HK-2 (cell line): ENCODE results near the gene ANKRD18B.
"Not testable (repeated sequence)": the region's sequence is repeated elsewhere in the genome, so short reads cannot be mapped to it uniquely, and the experiment has no call there.

Experiments used
- DNase-seq: peaks from one replicate; pipeline ENCODE4 v3.0.0-alpha.2; 2018; ENCODE audit not compliant: unreplicated experiment

The ANKRD18B gene

DNA sequence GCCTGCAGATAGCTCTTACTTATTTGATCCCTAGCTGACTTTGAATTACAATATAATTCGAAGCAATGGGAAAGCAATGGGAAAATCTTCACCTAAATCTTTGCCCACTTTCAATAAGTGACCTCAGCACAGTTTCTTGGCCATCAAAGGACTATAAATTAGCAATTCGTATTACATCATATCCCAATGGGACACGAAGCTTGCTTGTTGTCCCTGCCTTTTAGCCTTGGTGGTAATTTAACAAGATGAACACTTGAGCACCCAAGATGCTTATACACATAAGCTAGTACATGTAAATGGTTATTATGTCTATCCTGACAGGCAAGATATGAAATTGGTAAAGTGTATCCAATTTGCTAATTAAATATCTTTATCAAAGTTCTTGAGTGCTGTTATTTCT, 9.9 kb downstream of the ANKRD18B start:
- not testable (repeated sequence) for DNase-seq

DNA sequence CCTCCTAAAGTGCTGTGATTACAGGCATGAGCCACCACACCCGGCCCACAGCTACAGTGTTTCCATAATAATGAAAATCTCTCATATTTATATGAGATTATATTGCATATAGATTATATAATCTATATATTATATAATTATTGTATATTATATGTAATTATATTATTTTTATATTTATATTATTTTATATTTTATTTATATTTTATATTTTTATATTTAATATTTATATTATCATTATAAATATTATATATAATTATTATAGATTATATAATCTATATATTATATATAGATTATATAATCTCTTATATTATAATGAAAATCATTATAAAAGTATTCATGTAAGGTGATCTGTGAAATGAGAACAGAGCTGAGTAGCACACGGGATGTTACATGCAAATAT, 11.5 kb downstream of the ANKRD18B start:
- DNase-seq, result no peak

DNA sequence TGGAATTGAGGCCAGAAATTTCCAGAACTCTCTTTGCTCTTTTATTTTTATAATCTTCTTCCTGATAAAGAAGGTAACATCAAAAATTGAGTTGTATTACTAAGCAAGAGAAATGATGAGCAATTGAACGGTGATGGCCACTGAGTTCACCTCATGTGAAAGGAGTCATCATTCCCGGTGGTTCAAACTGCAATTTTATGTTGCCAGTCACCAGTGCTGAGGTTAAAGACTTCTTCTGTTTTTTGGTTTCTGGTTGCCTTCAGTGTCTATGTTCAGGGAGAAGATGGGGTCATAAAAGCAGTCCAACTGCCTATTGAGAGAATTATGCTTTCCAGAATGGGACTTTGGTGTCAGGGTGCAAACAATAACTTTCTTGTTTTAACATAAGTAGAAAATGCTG, 19.4 kb downstream of the ANKRD18B start:
- not testable (repeated sequence) for DNase-seq

DNA sequence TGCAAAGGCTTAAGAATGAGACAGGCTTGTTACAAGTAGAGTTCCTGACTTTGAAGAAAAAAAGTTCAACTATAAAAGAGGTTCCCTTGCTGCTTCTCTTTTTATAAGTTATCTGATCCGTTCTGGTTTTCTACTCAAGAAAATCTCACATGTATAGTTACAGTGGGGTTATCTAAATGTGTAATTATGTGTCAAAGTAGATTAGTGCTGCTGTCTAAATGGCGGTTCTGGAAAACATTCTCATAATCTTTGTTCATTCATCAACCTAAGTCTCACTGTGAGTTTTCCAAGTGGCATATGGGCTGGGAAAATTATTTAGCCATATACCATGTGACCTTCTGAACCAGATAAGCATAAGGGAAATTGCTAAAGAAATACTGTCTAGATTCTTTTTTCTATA, 21.7 kb downstream of the ANKRD18B start:
- DNase-seq, result not testable (repeated sequence)

DNA sequence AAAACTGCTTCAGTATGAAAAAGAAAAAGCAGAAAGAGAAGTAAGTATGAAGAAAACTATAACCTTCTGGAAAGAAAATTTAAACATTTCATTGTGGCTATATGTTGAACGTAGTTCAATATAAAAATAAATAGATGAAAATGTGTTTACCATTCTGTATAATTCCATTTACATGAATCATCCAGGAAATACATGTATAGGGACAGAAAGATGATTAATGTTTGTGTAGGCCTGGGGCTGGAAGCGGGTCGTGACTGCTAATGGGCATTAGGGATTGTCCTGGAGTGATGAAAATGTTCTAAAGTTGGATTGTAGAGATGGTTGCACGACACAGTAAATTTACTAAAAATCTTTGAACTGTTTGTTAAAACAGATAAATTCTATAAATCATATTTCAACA, 24.8 kb downstream of the ANKRD18B start:
- DNase-seq, result not testable (repeated sequence)

DNA sequence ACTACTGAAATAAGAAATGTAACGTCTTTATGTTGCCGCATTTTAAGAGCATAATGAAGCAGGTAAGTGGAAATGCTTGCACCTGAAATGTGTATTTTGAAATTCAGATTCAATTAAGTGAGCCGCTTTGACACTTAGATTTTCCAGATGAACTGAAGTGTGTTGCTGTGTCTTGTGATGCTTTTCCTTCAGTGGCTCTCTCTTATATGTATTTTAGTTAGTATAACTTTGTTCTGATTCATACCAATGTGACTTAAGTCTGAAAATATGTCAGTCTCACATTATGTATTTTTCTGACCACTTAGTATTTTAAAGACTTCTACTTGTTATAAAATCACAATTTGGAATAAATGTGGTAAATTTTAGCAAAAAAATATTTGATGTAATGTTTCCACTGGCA, 25.4 kb downstream of the ANKRD18B start:
- DNase-seq, result not testable (repeated sequence)

DNA sequence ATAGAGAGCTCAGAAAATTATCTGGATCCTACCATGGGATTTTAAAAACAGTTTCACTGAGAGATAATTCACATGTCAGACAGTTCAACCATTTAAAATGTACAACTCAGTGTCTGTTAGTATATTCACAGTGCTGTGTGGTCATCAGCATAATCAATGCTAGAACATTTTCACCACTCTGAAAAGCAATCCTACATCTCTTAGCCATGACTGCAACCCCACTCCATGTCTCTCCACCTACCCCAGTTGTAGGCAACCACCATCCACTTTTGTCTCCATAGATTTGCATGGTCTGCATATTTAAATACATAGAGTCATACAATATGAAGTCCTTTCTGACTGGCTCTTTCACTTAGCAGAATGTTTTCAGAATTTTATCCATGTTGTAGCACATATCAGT, 27.1 kb downstream of the ANKRD18B start:
- DNase-seq, result not testable (repeated sequence)

DNA sequence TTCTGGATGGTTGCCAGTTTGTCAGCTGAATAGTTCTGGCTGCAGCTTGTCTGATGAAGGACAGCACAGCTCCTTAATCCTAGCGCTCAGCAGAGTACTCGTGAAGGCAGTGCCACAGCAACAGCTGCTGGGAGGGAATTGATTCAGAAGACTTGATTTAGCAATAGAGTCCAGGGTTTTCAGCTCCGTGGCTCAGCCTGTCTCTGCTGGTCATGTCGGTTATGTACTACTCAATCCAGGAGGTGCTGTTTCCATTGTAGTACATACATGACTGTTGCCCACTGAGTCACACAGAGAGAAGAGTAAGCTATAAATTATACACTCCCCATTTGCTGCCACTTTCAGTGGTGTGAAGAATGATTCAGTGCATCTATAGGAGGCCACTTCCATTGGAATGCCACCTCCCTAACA, 28.3 kb downstream of the ANKRD18B start:
- DNase-seq, result not testable (repeated sequence)

DNA sequence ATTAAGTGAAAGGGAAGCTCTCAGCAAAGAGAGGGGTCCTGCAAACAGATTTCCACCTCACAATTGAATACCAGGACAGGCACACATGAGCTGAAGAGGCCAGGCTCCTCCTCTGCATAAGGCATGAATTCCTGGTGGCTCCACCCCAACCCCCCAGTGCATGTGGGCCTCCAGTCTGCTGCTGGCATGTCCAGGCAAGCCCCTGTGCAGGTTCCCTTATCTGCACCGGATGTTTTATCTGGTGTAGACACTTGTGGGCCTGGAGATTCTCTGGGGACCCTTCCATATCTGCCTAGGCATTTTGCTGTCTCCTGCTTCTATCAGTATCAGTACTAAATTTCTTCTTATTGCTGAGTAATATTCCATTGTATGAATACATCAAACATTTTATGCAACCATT, 36.2 kb downstream of the ANKRD18B start:
- DNase-seq, result not testable (repeated sequence)

DNA sequence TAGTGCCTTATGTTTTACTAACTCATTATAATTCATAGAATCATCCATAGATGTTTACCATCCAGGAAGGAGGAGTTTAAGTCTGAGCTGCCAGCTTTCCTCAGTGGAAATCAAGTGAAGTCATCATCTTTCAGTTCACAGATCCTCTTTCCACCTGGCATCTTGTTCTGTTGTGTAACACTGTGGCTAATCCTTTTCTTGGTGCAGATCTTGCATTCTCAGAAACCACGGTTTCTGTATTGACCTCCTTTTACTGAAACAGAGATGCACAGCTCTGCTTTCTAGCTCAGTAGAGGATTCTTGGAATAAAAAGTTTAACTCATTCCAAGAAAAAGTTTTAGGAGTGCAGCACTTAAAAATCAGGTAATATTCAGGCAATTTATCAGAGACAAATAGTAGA, 38.1 kb downstream of the ANKRD18B start:
- not testable (repeated sequence) for DNase-seq

DNA sequence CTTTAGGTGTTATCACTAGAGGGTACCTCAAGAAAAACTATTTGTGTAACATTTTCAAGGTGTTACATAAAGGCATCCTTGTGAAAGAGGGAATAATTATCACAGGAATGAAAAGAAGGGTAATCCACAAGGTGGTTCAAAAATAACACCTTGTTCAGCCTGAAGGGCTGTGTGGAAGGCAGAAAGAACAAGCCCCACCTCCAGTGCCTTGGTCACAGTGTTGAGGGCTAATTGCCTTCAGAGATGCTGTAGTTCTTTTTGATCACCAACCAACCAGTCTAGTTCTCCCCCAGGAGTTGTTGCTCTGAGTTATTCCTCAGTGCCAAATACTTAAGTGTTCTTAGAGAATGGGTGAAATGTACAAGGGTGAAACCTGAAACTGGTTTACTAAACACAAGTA, 43.7 kb downstream of the ANKRD18B start:
- not testable (repeated sequence) for DNase-seq

DNA sequence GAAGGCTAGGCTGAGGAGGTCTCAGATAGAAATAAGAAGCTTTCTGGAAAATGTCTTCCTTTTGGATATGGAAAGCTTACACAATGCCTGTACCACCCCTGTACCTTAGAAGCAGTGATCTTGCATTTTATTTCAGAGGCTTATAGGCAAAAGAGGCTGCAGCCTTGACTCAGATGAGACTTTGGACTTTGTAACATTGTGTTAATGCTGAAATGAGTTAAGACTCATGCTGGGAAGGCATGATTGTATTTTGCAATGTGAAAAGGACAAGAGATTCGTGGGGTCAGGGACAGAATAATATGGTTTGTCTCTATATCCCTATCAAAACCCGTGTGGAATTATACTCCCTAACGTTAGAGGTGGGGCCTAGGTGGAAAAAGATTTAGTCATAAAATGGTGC, 53.7 kb downstream of the ANKRD18B start:
- not testable (repeated sequence) for DNase-seq

DNA sequence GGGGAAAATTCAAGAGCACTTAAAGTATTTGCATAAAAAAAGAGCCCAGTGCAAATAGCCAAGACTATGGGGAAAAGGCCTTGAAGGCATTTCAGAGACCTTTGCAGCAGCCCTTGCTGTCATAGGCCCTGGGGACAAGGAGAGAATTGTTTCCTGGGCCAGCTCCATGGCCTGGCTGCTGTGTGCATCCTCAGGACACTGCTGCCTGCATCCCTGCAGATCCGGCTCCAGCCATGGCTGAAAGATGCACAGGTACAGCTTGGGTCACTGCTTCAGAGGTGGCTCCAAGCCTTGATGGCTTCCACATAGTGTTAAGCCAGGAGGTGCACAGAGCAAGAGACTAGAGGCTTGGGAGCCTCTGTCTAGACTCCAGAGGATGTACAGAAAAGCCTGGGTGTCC, 55.9 kb downstream of the ANKRD18B start:
- not testable (repeated sequence) for DNase-seq

DNA sequence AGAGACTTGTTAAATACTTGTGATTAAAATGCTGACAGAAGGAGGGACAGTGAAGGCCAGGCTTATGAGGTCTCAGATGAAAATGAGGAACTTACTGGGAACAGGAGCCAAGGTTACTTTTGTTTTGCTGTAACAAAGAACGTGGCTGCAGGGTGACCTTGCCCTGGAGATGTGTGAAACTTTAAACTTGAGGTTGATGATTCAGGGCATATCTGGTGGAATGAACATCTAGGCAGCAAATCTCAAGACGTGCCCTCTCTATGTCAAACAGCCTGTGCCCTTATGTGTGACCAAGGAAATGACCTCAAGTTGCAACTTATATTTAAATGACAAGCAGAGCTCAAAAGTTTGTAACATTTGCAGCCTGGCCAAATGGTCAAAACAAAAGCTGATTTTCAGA, 58.6 kb downstream of the ANKRD18B start:
- DNase-seq, result peak; percentile 8

DNA sequence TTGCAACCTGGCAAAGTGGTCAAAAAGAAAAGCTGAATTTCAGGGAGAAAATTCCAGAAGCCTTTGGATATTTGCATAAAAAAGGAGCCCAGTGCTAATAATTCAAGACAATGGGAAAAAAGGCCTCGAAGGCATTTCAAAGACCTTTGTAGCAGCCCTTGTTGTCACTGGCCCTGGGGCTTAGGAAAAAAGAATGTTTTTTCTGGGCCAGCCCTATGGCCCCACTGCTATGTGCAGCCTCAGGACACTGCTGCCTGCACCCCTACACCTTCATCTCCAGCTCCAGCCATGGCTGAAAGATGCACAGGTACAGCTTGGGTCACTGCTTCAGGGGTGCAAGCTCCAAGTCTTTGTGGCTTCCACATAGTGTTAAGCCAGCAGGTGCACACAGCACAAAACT, 62.1 kb downstream of the ANKRD18B start:
- not testable (repeated sequence) for DNase-seq

DNA sequence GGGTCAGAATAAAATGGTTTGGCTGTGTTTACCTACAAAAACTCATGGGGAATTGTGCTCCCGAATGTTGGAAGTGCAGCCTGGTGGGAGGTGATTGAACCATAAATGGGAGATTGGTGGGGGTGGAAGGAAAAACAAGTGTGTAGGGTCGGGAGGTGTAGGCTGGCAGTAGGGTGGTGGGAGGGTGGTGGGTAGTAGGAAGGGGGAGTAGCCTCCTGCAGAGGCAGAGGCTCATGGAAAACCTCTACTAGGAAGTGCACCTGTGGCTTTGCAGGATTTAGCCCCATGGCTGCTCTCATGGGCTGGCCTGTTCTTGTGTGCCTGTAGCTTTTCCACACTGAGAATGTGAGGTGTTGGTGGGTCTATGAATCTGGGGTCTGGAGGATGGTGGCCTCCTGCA, 63.7 kb downstream of the ANKRD18B start:
- DNase-seq, result not testable (repeated sequence)

DNA sequence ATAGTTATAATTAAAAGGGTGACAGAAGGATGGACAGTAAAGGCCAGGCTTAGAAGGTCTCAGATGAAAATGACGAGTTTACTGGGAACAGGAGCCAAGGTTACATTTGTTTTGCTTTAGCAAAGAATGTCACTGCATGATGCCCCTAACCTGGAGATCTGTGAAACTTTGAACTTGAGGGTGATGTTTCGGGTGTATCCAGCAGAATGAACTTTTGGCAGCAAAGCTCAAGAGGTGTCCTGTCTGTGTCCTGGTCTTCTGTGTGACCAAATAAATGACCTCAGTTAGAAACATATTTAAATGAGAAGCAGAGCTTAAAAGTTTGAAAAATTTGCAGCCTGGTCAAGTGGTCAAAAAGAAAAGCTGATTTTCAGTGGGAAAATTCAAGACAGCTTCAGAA, 64.8 kb downstream of the ANKRD18B start:
- DNase-seq, result not testable (repeated sequence)

DNA sequence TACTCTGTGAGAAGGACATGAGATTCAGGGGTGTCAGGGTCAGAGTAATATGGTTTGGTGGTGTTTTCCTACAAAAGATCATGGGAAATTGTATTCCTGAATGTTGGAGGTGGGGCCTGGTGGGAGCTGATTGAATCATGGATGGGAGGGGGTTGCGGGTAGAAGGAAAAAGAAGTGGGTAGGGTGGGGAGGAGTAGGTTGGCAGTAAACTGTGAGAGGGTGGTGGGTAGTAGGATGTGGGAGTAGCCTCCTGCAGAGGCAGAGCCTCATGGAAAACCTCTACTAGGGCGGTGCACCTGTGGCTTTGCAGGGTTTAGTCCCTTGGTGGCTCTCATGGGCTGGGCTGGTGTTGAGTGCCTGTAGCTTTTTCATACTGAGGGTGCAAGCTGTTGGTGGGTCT, 66.8 kb downstream of the ANKRD18B start:
- not testable (repeated sequence) for DNase-seq

DNA sequence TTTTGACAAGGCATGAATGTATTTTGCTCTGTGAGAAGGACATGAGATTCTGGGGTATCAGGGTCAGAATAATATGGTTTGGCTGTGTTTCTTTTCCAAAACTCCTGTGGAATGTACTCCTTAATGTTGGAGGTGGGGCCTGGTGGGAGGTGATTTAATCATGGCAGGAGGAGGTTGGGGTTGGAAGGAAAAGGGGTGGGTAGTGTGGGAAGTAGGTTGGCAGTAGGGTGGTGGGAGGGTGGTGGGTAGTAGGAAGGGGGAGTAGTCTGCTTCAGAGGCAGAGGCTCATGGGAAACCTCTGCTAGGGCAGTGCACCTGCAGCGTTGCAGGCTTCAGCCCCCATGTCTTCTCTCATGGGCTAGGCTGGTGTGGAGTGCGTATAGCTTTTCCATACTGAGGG, 72.9 kb downstream of the ANKRD18B start:
- not testable (repeated sequence) for DNase-seq

DNA sequence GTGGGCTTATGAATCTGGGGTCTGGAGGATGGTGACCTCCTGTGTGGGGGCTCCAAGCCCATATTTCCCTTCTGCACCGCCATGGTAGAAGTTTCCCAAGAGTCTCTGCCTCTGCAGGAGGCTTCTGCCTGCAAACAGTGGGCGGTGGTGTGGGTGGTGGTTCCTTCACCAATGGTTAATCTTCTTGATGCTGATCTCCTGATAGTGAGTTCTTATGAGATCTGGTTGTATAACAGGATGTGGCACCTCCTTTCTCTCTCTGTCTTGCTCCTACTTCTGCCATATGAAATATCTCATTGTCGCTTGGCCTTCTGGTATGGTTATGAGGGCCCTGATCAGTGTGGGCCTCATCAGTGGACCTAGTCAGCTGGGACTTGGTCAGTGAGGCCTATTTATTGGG, 73.3 kb downstream of the ANKRD18B start:
- DNase-seq, result not testable (repeated sequence)

DNA sequence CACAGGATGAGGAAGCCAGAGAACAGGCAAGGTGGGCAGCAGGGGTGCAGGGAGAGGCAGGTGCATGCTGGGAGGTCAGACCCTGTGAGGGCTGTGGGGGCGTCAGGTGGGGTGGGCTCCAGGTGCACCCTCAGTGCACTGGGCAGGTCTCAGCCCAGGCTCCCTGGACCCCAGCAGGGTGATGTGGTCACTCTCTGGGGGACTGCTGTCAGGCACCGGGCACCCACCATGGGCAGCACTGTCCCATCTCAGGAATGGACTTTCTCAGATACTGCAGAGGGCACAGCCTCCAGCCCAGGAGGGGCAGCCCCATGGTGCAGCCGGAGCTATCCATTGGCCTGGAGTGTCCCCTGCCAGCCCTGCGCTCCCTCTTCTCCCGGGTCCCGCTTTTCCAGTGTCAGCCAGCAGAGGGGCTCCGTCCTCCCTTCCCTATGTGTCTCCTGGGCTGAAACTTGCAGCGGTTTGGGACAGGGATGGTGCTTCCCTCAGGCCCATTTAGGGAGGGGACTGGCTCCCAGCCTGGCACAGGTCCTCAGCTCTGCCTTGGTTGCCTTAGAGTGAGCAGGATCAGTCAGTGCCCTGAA, 74.8 kb downstream of the ANKRD18B start:
- not testable (repeated sequence) for DNase-seq

DNA sequence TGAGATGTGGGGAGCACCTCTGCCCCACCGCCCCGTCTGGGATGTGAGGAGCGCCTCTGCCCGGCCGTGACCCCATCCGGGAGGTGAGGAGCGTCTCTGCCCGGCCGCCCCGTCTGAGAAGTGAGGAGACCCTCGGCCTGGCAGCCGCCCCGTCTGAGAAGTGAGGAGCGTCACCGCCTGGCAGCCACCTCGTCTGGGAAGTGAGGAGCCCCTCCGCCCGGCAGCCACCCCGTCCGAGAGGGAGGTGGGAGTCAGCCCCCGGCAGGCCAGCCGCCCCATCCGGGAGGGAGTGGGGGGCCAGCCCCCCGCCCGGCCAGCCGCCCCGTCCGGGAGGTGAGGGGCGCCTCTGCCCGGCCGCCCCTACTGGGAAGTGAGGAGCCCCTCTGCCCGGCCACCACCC, 76.9 kb downstream of the ANKRD18B start:
- DNase-seq, result not testable (repeated sequence)

DNA sequence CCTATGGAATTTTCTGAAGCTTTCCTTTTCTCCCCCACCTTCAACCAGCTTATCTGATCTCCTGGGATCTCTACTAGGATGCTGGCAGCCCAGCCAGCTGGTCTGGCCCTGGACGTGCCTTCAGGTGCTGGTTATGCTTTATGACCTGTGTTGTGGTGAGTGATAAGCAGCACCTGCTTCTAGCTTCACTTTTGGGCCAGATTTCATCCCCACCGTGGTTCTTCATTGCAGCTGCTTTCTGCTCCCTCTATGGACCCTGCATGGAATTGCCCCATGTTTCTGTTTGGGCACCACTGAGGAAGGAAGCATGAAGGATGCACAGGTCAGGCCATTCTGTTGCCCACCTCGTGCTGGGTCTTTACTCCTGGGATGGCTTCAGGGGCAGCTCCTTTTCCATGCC, 80.2 kb downstream of the ANKRD18B start:
- not testable (repeated sequence) for DNase-seq

DNA sequence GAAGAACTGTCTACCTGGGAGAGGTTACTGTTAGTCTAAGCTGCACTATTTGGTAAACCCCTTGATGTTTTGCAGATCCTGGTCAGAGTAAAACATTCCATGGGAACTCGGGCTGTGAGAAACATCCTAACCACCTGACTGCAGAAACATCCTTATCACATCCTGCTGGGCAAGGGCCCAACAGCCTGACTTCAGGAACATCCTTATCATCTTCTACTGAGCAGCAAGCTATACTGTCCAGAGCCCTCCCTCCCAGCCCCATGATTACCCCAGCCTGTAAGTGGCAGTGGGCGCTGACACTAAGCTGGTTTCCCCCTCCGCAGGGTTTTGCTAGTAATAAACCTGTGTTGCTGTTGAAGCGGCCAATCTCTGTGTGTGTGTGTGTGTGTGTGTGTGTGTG, 80.9 kb downstream of the ANKRD18B start:
- not testable (repeated sequence) for DNase-seq
